NCI-H1694 treated with DMSO at 0.1 percent for 48 hours (cell line): ENCODE data around the gene RNF187.

ENCODE experiments used
- DNase-seq: peaks from one replicate; lab custom pipeline; 2025; lab: John Stamatoyannopoulos, UW

The RNF187 gene

DNA sequence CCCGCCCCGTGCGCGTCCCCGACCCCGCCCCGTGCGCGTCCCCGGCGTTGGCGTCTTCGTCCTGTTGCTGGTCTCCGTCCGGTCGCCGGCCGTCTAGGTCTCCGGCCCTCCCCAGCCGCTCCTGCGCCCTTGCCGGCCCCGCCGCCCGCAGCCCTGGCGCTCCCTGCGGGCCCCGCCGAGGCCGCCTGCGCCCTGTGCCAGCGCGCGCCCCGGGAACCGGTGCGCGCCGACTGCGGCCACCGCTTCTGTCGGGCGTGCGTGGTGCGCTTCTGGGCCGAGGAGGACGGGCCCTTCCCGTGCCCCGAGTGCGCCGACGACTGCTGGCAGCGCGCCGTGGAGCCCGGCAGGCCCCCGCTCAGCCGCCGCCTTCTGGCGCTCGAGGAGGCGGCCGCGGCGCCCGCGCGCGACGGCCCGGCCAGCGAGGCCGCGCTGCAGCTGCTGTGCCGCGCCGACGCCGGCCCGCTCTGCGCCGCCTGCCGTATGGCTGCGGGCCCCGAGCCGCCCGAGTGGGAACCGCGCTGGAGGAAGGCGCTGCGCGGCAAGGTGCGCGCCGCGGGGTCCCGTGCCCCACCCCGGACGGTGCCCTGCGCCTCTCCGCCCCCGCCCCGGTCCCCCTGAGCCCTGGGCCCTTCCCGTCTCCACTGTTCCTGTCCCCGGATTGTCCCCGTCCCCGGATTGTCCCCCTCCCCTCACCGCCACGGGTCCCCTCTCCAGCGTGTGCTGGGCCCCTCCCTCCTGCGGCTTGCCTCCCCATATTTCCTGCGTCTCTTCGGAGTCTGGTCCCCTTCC lies at the start of gene RNF187:
Gene RNF187 (plus strand): TSS at position 47 of the 789 bp plus-strand sequence.
- peak; percentile 23 for DNase-seq

DNA sequence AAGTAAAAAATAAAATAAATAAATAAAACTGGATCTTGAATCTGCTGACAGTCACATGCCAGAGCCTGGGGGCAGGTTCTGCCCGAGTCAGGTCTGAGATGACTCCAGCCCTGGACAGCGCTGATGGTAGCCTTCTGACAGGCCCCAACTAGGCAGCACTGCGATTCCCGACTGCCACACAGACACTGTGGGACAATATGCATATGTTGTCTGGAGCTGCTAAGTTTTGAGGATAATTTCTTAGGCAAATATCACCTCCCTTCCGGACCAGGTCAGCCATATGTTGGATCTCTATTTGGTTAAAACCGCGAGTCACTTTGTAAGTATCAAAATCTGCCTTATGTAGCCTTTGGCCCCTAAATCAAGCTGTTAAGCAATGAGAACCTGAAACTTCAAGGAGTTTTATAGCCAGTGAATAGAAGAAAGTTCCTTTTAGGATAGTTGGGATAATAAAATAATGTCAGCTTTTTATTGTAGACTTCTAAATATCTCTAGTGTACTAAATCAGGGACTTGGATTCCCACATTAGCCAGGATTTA lies 49.7 kb upstream of the RNF187 start:
- no peak for DNase-seq

DNA sequence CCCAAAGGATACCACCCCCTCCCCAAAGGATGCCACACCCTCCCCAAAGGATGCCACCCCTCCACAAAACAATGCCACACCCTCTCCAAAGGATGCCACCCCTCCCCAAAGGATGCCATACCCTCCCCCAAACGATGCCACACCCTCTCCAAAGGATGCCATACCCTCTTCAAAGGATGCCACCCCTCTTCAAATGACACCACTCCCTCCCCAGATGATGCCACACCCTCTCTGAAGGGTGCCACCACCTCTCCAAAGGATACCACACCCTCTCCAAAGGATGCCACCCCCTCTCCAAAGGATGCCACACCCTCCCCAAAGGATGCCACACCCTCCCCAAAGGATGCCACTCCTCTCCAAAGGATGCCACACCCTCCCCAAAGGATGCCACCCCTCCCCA lies 48.9 kb upstream of the RNF187 start:
- no peak for DNase-seq

DNA sequence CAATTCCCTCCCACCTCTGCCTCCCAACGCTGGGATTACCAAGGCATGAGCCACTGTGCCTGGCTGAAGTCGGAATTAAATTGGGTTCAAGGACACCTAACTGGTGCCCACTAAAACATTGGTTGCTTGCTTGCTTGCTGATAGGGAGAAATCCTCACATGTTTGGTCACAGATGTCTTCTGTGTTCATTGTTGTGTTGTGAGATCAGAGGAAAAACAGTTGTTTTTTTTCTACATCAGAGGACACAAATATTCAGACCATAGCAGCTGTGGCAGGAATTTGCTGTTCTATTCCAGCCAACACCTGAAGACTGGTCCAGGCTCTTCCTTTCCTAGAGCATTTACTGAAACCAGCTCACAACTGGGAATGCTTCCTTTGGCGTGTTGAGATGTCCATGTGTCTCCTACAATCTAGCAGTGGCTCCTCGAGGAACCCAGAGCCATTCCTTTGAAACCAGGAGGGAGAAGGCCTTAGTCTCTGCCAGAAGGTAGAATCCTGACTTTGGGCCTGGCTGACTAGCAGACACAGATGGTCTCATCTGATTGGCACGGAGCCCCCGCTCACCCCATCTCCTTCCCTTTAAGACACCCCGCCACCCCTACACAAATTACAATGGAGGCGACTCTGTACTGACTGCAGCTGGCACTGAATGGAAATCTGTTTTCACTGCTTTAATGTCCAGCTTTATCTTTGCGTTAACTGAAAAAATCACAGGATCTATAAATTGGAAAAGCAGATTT lies 46.3 kb upstream of the RNF187 start:
- no peak for DNase-seq

DNA sequence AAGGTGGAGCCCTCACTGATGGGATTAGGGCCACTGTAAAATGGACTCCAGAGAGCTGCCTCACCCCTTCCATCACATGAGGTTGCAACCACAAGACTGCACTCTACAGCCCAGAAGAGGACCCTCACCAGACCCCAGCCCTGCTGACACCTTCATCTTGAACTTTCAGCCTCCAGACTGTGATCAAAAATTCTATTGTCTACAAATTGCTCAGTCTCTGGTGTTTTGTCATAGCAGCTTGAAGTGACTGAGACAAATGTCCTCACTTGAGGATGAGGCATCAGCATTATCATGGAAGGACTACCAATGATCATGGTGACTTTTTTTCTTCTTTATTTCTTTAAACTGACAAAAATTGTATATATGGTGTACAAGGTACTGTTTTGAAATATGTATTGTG lies 43.8 kb upstream of the RNF187 start:
- no peak for DNase-seq

DNA sequence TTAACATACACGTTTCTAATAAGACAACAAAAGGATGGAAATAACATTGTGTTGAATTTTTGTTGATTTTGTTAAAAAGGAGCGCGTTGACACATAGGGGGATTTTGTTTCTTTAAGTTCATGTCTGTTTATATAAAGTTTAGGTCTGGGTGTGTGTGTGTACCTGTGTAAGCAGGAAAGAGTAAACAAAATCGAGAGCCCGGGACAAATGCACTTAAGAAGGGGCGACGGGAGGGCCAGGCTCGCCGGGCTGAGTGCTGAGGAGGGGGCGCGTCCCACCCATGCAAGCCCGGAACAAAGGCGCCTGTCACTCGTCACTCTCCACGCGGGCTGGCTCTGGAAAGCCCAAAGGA lies 41.7 kb upstream of the RNF187 start:
- no peak for DNase-seq

DNA sequence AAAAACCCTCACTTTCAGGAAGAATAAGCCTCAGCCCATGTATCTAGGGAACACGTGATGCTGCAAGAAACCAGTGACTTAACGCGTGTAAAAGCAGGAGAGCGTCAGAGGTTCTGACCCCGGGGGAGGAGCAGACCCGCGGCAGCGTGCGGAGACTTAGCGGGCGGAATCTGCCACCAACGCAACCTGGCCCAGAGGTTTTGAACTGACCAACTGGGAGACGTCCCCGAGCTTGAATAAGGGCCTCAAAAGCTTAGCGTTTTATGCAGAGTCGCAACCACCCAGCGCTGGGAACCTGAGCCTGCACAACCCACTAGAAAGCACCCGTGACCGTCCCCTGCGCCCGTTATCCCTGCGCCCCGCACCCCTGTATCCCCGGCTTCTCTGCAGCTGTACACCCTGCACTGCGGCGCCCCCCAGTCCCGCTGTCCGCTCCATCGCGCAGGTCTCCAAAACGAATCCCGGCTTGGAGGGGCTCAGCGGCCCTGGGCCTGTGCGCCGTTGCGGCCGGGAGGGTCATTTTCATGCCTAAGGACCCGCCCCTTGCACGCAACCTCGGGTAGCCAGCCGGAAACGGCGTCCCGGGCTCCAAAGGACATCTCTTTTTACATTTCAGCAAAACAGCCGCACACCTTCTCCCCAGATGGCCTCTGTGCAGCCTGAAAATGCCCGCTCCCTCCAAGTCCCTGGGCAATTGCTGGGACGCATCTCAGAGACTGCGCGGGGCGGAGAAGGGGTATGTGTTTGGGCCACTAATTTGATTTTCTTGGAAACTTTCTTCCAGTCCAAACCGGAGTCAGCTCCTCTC lies 41.1 kb upstream of the RNF187 start:
- DNase-seq: no peak

DNA sequence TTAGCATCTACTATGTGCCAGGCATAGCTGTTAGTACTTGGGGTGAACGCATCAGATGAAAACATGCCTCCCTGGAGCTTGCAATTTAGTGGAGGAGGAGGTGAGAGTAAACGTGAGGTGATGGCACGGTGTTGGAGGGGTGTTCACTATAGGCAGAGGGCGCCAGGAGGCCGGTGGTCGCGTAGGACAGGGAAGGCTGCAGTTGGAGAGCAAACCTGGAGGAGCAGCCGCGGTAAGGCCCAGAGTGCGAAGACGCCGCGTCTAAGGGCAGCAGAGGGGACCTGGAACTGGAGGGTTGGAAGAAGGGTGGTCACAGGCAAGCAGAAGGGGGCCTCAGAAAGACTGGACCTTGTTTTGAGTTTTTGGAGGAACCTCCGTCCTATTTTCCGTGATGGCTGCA lies 40.3 kb upstream of the RNF187 start:
- no peak for DNase-seq

DNA sequence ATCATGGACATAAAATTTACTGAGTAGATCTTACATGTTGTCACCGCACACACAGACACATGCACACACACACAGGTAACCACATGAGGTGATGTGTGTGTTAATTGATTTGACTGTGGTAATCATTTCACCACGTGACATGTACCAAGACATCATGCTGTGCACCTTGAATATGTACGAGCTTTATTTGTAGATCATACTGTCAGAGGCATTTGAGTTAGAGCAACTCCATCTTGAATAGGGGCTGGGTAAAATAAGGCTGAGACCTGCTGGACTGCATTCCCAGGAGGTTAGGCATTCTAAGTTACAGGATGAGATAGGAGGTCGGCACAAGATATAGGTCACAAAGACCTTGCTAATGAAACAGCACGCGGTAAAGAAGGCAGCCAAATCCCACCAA lies 38.8 kb upstream of the RNF187 start:
- no peak for DNase-seq

DNA sequence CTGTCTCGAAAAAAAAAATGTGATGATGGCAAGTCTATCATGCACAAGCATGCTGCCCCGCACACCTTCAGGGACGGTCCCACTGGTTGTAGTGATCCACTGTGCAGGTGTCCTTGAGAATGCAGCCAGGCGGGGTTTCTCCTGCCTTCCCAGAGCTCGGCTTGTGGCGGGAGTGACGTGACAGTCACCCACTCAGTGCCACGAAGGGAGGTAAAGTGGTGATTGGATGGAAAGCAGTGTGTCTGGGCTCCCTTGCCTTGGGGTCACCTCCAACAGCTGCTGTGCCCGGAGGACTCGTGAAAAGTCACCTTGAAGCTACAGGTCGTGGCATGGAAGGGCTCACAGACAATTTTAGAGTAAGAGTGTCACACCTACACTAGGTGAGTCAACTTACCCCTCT lies 37.0 kb upstream of the RNF187 start:
- DNase-seq: no peak

DNA sequence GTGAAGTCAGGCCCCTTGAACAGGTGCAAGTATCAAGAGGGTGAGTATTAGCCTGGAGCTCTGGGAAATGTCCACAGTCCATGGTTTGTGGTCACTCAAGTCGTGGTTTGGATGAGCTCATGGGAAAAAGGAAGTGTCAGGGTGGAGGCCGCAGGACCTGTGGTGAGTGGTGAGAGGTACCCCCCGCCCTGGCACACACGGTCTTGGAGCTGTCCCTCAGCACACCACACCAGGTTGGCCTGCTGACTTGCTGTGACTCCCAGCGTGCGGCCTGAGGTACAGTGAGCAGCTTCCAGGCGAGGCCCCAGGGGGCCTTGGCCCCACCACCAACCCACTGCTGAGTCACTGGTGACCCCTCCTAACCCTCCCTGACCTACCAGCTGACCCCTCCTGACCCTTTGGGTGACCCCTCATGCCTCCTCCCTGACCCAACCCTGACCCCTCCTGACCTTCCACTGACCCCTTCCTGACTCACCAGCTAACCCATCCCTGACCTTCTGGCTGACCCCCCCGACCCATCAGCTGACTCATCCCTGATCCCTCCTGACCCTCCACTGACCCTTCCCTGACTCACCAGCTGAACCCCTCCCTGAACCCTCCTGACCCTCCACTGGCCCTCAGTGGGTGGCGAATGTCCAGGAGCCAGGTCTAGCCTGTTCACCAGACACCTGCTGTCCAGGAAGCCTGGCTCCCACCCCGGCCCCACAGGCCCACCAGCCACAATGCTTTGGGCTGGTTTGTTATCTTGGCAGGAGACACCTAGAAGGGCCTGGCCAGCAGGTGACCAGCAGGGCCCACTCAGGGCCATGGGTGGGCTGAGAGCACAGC lies 34.8 kb upstream of the RNF187 start:
- DNase-seq: no peak

DNA sequence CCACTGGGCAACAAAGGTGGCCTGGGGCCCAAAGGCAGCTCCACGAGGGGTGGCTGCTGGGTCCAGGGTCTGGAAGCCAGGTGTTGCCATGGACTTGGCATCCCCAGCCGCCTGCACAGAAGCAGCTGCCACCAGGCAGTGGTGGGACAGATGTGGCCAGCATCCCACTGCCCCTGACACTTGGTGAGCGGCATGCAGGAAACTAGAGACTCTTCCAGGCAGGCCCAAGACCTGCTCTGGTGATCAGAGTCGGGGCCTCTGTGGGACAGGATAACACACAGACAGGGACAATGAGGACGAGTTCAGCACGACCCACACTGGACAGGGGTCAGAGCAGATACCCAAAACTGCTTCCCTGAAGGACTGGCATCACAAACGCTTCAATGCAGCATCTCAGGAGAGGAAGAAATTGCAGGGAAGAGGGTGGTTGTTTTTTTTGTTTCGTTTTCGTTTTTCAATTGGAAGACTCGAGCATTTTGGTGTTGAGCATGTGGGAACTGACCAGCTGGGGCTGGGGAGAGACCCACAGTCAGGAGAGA lies 34.1 kb upstream of the RNF187 start:
- no peak for DNase-seq

DNA sequence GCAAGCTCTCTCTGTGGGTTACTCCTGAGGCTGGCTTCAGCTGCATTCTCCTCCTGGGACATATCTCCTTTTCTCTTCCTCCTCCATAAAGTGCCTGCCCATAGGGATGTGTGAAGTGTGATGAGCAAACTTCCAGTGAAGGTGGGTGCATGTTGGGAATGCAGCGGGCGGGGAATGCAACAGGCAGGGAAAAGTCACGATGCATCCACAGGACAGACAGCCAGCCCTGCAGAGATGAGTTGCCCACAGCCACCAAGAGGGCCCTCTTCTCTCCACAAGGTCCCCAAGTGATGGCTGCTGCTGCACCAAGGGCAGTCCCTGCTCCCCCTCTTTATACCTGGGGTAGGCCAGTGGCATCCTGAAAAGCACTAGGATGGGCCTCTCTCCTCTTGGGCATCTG lies 33.6 kb upstream of the RNF187 start:
- DNase-seq: no peak

DNA sequence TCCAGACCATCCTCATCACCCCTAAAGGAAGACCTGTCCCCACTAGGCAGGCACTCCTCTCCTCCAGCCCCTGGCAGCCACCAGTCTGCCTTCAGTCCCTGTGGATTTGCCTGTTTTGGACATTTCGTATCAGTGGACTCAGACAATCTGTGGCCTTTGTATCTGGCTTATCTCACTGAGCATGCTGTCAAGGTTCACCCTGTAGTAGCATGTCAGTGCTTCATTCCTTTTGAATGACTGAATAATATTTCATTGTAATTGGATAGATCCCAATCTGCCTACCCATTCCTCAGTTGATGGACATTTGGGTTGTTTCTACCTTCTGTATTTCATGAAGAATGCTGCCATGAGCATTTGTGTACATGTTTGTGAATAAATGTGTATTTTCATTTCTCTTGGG lies 32.9 kb upstream of the RNF187 start:
- no peak for DNase-seq

DNA sequence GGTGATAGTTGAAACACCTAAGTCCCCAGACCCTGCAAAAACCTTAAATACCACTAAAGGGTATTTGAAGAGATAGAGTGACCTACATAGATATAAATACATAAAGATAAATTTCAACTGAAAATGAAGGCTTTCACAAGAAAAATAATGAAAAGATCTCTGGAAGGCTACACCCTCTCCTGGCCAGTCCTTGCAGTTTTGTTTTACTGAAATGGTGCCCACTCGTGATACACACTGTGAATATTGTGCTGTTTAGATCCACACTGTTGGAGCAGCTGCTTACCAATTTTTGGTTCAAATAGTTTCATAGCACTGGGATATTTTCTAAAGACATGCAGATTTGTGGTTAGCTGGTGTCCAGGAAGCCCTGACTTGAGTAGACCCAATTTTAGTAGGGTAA lies 31.5 kb upstream of the RNF187 start:
- DNase-seq: no peak

DNA sequence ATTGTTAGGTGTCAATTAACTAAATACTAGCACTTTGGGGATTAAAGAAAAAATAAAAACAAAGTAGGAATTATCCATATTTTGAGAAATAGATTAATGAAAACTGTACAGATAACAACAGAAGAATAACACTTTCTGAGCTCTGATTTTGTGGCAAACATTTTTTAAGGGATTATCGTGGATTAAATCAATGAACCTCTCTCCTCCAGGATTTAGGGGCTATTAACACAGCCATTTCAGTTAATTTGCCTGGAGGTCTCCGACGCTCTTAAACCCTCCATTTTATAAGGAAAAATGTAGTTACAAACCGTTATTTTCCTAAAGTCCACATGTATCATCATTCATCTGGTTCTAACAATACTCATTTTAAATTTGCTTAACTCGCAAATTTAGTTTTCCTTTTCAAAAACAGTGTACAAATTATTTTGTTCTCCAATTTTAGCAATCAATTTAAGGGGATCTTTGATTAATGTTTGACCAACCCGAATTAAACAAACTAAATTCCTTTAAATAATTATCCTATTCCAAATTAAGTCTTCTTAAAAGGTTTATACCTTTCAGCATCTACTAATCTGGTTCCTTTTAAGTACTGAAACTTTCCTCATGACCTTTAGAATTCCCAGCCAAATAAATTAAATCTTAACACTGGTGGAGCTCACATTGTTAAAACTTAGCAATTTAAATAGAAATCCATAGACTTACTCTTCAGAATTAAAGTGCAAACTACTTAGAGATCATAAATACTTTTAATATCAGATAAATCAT lies 30.7 kb upstream of the RNF187 start:
- DNase-seq: no peak

DNA sequence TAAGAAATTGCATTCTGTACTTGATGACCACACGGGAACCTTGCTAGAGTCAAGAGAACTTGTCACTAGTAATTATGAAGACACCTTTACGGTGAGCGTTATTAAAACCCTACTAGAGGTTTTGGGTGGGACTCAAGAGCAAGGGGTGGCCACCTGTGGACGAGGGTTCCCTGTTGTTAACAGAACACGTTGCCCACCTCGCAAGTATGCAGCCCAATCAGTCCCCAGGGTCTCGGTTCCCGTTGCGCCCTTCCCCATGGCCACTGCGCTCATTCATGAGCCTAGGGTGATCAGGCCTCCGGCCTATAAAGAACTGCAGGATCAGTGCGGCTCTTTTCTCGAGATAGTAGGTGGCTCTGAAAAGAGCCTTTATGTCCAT lies 30.2 kb upstream of the RNF187 start:
- no peak for DNase-seq

DNA sequence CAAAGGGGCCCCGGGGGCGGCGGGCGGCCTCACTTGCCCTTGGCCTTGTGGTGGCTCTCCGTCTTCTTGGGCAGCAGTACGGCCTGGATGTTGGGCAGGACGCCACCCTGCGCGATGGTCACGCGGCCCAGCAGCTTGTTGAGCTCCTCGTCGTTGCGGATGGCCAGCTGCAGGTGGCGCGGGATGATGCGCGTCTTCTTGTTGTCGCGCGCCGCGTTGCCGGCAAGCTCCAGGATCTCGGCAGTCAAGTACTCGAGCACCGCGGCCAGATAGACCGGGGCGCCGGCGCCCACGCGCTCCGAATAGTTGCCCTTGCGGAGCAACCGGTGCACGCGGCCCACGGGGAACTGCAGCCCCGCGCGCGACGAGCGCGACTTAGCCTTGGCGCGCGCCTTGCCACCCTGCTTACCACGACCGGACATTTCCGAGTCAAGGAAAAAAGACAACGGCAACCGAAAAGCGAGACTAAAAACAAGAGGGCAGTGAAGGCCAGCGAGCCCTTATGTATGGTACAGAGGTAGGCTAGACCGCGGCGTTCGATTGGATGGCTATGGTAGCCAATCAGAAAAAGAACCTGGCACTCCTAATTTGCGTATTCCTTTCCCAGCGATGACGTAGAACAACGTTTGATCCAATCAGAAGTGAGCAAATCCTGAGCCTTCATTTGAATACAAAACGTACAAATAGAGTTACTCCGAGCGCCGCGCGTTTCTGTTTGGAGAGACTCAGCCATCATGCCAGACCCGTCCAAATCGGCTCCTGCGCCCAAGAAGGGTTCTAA lies 29.6 kb upstream of the RNF187 start:
- peak; percentile 99 for DNase-seq

DNA sequence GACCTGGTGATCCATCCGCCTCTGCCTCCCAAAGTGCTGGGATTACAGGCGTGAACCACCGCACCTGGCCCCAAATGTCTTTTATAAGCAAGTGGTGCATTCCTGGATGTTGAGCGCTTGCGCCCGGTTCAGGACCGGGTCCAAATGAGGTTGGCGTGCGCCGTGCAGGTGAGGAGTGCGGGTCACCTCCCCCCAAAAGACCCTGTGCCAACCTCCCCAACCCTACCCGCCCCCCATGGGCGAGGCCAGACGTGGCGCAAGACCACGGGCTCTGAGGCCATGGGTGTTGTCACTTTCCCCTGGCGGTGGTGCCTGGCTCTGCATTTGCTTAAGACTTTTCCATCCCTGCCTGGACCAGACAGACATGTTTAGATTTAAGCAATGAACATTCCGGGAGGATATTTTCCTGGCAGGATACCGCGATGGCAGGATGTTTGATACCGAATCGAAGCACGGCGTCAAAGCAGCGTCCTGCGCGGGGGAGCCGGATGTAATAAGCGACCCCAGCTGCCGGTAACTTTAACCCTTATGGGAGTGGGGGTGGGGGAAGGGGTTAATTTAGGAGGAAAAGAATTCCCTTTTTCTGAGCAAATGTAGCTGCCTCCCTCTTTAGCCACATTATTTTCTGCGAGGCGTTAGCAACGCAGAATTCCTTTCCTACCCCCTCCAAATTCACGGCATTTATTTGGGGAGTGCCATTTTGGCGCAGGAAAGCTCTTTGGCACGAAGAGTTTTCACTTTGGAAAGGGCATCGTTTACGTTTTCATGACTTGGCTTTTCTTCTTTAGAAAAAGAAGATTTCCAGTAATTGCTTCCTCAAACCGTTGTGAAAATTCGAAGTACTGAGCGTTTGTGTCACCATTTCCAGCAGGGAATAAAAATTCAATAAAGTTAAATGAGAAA lies 27.8 kb upstream of the RNF187 start:
- peak; percentile 85 for DNase-seq
